Measurements from ENCODE around the gene PAX7.

- TF ChIP-seq, protein P1, sequence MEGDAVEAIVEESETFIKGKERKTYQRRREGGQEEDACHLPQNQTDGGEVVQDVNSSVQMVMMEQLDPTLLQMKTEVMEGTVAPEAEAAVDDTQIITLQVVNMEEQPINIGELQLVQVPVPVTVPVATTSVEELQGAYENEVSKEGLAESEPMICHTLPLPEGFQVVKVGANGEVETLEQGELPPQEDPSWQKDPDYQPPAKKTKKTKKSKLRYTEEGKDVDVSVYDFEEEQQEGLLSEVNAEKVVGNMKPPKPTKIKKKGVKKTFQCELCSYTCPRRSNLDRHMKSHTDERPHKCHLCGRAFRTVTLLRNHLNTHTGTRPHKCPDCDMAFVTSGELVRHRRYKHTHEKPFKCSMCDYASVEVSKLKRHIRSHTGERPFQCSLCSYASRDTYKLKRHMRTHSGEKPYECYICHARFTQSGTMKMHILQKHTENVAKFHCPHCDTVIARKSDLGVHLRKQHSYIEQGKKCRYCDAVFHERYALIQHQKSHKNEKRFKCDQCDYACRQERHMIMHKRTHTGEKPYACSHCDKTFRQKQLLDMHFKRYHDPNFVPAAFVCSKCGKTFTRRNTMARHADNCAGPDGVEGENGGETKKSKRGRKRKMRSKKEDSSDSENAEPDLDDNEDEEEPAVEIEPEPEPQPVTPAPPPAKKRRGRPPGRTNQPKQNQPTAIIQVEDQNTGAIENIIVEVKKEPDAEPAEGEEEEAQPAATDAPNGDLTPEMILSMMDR (IDR thresholded peaks at IDR 0.05): no peak
- TF ChIP-seq ZFX (IDR thresholded peaks at IDR 0.05; ENCODE audit: borderline replicate concordance): no peak
Measured at GRCh38 chr1:18724801-18725200, 94.2 kb downstream of the PAX7 start.
